GM18520 (cell line): ENCODE data around the gene MARCHF10.

Experiments
- ATAC-seq: cut with Tn5 transposase; IDR thresholded peaks from one replicate; pipeline ENCODE4 v1.9.1; 2021; ENCODE audit not compliant: unreplicated experiment

Gene MARCHF10

DNA sequence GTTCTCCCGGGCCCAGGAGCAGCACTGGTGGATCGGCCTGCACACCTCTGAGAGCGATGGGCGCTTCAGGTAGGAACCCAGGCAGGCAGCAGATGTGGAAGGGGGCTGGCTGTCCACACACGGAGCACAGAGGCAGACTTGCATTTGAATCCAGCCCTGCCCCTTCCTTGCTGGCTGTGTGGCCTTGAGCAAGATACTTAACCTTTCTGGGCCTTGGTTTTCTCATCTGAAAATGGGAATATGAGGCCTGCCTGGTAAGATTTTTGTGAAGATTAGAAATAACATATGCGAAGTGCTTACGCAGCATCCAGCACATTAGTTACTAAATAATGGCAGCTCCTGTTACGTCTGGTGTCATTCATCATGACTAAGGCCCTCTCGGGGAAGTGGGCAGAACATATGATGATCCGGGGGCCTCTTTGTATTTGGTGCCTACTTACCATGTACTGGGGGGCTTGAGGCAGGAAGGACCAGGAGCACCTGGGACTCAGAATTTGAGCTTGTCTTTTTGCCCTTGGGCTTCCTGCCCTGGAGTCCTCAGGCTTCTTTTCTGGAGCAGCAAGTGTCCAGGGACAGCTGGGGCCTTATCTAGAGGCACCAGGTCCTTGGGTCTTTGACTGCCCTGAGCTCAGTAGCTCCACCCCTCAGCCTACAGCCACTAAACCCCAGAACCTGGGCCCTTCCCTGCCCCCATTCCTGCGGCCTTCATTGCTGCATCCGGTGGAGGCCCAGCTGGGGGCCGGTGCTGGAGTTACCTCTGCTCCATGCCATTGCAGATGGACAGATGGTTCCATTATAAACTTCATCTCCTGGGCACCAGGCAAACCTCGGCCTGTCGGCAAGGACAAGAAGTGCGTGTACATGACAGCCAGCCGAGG, 126.8 kb downstream of the MARCHF10 start:
- no peak for ATAC-seq

DNA sequence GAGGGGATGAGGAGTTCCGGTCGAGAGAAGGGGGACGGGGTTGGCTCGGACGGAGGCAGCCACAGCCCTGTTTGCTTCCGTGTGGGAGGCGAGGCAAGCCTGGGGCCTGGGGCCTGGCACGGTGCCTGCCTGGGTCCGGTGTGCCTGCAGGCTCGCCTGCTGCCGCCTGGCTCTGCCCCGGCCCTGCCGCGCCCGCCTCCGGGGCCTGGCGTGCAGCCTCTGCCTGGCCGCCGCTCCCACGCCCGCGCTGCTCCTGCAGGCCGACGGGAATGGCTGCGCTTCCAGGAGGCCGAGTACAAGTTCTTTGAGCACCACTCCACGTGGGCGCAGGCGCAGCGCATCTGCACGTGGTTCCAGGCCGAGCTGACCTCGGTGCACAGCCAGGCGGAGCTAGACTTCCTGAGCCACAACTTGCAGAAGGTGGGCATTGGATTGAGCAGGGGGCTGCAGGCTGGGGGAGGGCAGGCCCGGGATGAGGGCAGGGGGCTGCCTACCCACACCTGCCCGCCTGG, 127.5 kb downstream of the MARCHF10 start:
- no peak for ATAC-seq

DNA sequence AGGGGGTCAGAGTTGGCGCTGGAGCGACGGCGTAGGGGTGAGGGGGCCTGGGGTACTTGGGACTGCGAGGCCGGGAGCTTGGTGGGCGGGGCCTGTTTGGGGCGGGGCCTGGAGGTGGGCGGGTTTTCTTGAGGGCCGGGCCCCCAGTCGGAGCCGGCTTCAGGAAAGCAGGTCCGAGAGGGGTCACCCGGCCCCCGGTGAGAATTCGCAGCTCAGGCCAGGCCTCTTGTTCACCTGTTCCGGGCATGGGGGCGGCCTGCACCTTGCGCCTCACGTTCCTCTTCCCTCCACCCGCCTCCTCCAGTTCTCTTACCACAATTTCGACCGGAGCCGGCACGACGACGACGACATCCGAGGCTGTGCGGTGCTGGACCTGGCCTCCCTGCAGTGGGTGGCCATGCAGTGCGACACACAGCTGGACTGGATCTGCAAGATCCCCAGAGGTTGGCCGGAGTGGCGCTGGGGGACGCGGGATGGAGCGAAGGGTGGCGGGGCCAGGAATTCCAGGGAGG, 128.2 kb downstream of the MARCHF10 start:
- no peak for ATAC-seq

DNA sequence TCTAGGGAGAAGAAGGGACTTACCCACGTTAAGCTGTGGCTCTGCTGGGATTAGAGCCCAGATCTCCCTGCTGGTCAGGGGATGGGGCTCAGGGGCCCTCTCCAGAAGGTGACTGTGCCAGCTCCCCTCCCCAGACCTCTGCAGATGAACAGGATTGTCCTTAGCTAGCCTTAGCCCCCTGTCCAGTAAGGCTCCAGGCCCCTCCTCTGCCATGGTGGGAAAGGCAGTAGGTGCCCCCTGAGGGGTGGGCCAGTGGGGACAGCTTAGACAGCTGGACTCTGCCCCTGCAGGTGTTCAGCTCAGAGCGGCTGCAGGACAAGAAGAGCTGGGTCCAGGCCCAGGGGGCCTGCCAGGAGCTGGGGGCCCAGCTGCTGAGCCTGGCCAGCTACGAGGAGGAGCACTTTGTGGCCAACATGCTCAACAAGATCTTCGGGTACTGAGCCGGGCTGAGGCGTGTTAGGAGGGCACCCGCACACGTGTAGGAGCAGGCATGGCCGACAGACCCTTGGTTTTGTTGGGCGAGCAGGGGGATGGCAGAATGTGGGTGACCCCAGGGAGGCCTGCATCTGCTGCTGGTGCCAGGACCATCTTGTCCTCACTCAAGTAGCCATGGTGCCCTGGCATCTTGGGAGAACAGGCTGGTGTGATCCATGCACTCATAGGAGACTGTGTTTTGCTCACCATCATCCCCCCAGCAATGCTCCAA, 129.7 kb downstream of the MARCHF10 start:
- no peak for ATAC-seq

DNA sequence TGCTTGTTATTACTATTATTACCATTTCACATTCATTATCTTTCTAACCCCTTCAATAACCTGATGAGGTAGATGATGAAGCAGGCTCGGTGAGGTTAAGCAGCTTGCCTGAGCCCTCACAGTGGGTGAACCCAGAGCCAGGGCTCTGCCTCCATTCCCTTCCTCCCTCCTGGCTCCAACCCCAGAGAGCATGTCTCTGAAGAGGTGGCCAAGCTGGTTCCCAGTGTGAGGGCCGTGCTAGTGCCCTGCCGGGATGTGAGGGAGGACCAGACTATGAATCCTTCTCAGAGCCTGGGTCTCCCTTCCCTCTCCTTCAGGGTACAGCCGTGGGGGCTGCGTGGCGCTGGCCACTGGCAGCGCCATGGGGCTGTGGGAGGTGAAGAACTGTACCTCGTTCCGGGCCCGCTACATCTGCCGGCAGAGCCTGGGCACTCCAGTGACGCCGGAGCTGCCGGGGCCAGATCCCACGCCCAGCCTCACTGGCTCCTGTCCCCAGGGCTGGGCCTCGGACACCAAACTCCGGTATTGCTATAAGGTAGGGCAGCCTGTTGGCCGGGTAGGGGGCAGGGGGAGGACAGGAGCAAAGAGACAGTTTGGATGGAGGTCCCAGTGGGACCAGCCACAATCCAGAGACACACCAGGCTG, 131.0 kb downstream of the MARCHF10 start:
- no peak for ATAC-seq

DNA sequence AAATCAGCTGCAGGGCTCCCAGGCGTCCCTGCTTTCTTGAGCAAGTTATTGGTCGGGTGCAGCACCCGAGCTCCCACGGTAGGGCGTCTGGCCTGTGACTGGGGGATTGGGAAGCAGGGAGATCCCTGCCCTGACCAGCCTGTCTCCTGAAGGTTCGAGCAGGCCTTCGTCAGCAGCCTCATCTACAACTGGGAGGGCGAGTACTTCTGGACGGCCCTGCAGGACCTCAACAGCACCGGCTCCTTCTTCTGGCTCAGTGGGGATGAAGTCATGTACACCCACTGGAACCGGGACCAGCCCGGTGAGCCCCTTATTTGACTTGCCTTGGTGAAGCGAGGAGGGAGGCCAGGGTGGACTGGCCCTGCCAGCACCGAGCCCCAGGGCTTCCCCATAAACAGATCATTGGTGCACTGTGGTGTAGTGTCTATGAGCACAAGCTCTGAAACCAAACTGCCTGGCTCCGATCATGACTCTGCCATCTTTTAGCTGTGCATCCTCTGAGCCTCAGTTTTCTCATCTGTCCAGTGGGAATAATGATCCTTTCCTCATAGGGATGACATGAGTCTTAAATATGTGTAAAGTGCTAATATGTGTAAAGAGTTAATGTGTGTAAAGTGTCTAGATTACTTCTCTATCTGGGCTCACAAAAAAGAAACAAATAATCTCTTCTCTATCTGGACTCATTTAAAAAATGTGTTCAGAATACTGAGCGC, 131.7 kb downstream of the MARCHF10 start:
- ATAC-seq, result no peak

DNA sequence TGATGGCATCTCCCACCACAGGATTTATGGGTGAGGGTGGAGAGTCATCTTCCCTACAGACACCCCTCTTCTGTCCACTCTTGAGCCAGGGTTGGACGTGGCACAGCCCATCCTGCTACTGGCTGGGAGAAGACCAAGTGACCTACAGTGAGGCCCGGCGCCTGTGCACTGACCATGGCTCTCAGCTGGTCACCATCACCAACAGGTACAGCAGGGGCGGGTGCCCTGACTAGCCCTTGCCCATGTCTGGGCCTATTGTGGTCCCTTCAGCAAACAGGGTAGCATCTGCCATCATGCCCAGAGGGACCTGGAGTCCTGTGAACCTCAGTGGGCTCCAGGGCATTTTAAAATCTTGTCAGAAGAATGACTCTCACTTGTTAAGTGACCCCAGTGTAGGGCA, 132.4 kb downstream of the MARCHF10 start:
- ATAC-seq, result no peak

DNA sequence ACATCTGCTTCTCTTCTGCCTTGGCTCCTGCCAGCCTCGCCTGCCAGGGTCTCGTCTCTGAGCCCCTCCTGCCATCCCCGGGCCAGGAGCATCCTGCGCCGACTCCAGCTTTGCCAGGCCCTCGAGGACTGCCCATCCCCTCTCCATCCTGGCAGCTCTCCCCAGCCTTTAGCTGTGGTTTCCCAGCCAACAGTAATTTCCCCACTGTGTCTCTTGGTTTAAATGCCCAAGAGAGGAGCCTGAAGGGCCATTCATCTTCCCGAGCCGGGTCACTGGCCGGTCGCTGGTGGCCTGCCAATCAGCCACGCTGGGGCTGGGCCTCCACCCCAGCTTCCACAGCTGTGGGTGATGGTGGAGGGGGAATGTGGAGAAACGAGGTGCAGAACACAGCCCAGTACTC, 132.9 kb downstream of the MARCHF10 start:
- no peak for ATAC-seq

DNA sequence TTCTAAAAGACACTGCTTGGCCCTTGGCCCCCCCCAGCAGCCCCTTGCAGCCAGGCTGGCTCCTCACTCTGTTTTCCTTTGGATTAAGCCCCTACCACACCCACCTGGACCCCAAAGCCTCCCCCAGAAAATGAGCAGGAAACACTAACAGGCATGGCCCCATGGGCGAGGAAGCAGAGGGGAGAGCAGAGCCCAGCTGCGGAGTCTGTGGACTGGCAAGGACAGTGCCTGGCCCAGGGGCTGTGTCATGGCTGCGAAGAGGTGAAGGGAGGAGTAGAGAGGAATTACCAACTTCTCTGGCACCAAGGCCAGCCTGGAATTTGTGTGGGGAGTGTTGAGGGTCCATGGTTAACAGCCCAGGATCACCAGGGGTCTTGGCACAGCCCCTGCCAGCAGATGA, 133.3 kb downstream of the MARCHF10 start:
- ATAC-seq, result no peak

DNA sequence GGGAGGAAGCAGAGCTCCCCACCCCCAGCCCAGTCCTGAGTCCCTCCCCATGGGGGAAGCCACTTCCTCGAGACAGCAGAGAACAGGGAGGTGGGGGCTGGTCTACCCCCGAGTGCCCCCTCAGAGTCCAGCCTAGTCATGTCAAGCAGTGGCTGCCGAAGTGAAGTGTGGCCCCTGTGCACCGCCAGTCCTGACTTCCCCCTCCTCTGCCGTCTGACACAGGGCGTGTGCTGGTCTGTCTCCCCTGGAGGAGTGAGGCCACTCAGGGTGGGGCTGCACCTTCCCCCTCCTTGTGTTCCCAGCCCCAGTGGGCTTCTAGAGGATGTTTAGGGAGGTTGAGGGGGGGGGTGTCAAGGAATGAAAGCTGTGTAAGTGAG, 133.8 kb downstream of the MARCHF10 start:
- no peak for ATAC-seq

DNA sequence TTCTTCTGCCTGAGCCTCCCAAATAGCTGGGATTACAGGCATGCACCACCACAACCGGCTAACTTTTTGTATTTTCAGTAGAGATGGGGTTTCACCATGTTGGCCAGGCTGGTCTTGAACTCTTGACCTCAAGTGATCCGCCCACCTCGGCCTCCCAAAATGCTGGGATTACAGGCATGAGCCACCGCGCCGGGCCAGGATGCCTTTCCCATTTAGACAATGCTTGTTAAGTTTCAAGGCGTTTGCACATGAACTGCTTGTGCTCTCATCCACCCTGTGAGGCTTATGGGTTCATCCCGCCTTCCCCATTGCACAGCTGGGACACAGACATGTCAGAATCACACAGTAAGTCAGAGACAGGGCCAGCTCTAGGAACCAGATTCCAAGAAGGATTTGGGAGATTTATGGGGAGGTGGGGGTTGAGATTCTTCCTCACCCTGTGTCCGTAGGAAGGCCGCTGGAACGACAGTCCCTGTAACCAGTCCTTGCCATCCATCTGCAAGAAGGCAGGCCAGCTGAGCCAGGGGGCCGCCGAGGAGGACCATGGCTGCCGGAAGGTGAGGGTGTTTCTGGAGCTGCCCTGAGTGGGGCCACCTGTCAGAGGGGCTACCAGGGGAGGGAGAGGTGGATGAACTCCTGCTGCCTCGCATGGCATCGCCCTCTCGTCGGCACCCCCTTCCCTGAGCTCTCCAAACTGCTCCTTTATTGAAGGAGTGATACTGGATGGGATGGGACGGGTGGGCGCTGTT, 134.3 kb downstream of the MARCHF10 start:
- ATAC-seq, result no peak

DNA sequence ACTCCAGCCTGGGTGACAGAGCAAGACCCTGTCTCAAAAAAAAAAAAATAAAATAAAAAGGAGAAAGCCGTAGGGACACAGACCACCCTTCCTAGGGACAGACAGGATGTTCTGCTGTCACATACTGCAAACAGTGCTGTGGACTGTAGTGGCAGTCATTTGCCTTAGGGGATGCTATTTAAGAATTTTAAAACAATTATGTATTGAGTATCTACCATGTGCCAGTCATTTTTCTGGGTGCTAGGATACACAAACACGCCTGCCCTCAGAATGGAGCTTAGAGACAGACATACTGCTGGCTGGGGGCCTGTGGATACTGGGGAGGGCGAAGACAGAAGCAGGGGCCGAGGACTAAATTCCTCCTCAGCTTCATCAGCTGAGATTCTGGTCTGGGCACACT, 135.2 kb downstream of the MARCHF10 start:
- ATAC-seq, result no peak

DNA sequence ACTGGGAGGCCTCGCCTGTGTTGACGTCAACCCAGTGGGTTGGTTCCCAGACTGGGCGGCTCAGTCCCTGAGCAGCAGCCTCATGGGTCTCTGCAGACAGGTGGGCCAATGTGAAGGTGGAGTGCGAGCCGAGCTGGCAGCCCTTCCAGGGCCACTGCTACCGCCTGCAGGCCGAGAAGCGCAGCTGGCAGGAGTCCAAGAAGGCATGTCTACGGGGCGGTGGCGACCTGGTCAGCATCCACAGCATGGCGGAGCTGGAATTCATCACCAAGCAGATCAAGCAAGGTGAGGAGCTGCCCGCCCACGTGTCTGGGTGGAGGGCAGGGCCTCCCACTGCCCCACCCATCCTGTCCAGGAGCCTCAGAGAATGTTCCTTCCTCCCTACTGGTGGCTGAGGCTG, 136.6 kb downstream of the MARCHF10 start:
- no peak for ATAC-seq

DNA sequence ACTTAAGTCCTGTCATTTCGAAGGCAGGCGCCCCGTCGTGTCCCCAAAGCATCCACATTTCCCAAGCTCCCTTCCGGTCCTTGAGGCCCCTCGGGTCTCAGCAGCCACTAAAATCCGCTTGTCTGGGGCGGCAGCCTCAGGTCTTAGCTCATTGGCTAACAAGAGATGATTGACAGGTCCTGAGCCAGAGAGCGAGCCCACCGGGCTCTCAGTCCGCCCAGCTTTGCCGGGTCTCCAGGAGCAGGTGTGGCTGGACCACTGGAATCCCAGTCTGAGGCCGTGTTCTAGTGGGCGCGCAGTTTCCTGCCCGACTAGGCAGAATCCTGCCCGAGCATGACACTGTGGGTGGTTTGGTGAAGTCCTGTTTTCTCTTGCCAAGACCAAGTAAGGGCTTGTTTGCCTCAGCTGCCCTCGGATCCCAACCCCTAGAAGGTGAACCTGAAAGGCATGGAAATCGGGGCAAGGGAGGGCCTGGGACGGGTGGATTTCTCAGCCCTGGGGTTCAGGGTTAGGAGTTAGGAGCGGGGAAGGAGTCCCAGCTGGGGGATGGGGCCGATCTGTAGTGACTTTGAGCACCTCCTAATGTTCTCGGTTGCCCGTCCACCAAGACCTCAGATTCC, 137.8 kb downstream of the MARCHF10 start:
- ATAC-seq, result no peak

DNA sequence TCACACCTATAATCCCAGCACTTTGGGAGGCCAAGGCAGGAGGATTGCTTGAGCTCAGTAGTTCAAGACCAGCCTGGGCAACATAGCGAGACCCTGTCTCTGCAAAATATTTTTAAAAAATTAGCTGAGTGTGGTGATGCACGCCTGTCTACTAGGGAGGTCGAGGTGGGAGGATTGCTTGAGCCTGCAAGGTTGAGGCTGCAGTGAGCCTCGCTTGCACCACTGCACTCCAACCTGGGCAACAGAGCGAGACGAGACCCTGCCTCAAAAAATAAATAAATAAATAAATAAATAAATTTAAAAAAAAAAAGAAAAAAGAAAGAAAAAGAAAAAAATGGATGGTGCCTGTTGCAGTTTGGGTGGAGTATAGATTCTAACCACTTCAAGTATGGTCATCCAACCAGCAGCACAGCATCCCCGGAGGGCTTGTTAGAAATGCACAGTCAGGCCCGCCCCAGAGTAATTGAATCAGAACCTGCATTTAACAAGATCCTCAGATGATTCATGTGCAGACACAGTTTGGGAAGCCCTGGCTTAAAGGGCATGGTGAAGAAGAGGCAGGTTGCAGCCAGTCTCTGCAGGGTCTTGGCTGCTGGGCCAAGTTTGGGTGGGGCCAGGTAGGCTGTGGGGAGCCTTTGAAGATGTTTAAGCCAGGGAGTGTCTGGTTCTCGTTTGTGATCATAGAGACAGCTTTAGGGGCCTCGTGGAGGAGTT, 139.9 kb downstream of the MARCHF10 start:
- ATAC-seq, result no peak

DNA sequence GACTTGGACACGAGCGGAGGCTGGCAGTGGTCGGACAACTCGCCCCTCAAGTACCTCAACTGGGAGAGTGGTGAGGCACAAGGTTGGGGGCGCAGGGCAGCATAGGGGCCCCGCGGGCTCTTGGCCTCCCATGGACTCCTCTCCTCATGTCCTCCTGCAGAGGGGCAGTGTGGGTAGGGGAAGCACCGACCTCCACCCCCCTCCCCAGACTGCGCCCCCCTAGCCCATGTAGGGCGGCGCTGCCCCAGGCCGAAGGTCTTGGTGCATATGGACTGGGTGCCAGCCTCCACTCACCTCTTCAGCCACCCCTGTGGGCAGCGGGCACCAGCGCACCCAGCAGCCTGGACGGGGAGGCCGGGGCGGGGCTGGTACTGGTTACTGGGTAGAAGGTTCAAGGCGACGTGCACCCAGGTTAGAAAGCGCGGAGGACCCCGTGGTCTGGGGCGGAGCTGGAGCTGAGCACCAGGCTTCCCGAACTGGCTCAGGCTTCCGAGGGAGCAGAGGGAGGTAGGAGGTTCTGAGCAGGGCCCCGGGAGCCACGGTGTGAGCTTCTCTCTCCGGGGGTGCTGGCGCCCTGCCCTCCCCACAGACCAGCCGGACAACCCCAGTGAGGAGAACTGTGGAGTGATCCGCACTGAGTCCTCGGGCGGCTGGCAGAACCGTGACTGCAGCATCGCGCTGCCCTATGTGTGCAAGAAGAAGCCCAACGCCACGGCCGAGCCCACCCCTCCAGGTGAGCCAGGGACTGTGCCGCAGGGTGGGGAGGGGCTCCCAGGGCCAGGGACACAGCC, 141.1 kb downstream of the MARCHF10 start:
- ATAC-seq, result no peak

DNA sequence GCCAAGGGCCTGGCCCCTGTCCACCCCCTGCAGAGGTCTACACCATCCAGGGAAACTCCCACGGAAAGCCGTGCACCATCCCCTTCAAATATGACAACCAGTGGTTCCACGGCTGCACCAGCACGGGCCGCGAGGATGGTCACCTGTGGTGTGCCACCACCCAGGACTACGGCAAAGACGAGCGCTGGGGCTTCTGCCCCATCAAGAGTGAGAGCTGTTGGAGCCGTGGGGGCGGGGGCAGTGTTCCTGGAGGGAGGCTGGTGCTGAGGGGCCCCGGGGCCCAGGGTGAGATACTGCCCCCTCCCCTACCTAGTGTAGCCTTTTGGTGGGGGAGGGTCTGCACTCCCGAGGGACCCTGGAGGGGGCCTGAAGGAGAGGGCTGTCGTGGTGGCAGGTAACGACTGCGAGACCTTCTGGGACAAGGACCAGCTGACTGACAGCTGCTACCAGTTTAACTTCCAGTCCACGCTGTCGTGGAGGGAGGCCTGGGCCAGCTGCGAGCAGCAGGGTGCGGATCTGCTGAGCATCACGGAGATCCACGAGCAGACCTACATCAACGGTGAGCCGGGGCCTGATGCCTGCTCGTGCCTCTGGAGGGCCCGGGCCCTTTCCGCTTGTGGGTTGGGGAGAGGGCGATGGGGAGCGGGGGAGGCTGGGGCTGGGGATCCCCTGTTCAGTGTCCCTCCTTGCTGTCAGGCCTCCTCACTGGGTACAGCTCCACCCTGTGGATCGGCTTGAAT, 141.9 kb downstream of the MARCHF10 start:
- no peak for ATAC-seq

DNA sequence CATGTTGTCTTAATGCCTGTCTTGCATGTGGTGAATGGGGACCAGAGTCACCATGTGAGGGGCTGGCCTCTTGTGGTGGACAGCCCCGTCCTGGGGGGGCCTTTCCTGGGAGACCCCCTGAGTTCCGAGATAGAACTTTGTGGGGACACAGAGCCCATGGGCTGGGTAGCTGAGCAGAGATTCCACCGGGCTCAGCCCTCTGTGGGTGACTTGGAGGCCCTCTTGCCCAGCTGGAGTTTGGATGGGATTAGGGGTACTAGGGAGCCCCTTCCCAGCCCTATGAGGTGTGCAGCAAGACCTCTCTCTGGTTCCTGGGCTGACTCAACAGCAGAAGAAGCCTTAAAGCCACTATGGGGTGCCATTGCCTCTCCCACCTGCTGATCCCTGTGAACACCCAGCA, 142.5 kb downstream of the MARCHF10 start:
- no peak for ATAC-seq
